Inferior parietal cortex (tissue), 1 donor: ENCODE data around the gene SUGT1.
A peak's percentile ranks its signal among the peaks of the same experiment; 100 is the strongest.

Source experiments
- DNase-seq: peaks from one replicate; pipeline ENCODE4 v3.0.0-alpha.2; 2016; ENCODE audit errors: extremely low spot score

Gene SUGT1

DNA sequence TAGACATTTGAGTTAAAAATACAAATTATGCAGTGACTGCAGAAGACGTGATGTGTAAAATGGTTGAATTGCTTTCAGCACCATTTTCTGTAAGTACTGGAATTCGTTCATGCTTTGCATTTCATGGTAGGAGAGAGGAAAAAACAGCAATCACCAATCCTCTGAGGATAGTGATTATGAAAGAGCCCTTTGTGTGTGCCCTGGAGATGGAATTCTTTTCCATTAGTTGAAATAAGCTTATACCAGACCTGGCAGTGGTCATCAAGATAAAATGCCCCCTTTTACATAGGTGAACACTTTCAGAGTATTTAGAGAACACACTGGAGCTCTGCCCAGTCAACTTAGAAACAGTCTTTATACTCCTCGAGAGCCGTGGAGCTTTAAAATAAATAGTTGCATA is 85.3 kb downstream of the SUGT1 start:
- DNase-seq: no peak

GRCh38 chr13:52738719-52739467 is 86.3 kb downstream of the SUGT1 start:
- no peak for DNase-seq

GRCh38 chr13:52739468-52740071 is 86.9 kb downstream of the SUGT1 start, which contains the start of gene CNMD:
Gene CNMD, minus strand, starts transcription at chr13:52739820. Its CDS starts 119 bp downstream, at chr13:52739701.
- DNase-seq: no peak

DNA sequence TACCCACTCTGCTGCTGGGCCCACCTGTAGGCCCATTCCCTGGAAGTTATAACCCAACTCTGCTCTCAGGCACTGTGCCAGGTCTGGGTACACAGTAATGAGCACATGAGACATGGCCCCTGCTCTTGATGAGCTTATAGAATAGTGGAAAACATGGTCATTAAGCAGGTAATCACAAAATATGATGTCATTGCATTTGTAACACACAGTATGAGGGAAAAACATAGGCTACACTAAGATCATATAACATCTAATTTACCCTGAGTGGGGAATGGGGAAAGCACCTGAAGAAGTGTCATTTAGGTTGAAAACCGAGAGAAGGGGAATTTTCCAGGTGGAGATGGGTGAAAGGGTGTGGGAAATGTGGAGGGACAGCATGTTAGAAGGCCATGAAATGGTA is 90.9 kb downstream of the SUGT1 start:
- DNase-seq: no peak

DNA sequence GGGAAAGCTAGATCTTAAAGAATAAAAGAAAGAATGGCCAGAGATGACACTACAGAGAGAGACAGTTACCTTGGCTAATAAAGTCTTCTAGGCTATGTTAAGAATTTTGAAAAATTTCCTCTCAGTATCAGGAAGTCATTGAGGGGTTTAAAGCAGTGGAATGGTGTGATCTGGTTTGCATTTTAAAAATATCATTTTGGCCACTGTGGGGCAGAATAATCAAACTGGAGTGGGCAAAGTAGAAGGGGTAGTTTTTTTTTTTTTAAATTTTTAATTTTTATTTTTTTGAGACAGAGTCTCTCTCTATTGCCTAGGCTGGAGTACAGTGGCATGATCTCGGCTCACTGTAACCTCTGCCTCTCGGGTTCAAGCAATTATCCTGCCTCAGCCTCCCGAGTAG is 91.4 kb downstream of the SUGT1 start:
- peak; percentile 30 for DNase-seq

DNA sequence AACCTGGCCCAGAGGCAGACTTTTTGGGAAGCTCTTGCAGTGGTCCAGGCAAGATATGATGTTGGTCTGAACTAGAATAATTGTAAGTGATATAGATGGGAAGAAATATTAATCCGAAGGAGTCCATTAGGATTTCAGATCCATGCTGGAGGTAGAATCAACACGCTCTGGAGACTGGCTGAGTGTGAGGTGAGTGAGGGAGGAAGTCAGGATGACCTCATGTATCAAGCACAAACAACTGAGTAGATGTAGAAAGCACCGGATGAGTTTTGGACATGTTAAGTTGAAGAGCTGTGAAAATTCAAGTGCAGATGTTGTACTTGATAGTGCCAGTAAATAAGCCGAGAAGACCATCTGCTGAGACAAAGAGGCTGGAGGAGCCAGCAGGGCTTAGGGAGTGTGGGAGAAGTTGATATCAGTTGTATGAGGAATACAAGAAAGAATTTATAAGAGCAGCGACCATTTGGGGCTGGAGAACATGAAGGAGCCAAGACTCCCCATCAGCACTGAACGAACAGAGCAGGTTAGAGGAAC is 92.3 kb downstream of the SUGT1 start:
- DNase-seq: no peak

DNA sequence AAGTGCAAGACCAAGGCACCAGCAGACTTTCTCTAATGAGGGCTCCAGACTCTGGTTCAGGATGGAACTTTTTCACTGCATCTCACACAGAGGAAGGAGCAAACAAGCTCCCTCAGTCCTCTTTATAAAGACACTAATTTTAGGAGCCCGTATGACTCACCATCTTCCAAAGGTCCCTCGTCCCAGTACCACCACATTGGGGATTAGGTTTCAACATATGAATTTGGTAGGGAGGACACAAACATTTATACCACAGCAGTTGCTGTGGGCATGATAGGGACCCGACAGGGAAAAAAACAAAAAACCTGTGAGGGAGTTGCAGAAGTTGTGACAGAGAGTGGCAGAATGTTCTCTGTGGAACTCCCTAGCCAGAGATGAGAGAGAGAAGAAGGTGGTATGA is 93.5 kb downstream of the SUGT1 start:
- DNase-seq: no peak

DNA sequence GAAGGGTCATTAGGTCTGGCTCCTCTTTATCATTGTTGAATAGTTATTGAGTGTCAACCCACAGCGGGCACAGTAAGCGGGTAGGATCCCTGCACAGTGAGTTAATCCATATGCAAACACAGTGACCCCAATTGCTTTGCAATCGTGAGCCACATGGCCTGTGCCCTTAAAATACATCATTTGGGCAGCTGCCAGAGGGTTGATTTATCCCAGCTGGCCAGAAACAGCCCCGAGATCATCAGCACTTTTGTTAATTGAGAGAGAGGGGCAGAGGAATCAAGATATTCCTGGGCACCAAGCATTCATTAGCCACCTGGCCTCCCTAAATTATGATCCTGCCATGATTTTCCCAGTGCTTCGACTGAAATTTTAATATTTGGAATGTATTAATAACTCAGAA is 96.8 kb downstream of the SUGT1 start:
- DNase-seq: no peak
